ENCODE measurements around the gene NKTR.

DNA sequence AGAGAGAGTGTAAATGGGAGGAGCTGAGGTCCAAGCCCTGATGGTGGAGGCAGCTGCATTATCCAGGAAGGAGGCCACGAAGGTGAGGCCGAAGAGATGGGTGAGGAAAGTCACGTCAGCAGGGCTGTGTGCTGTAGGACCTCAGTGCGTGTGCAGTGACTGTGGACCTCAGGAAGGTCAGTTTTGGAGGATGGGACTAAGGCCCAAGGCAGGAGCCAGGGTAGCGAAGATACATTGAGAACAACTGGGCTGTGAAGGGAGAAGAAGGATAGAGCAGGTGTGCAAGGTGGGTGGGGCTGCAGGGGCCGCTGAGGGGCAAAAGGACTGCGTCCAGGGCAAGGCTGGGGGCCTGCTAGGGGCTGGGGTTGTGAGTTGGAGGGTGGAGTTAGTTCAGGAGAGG, 89.7 kb downstream of the NKTR start:
- TF ChIP-seq EZH2 (IDR thresholded peaks at IDR 0.05; ENCODE audit: insufficient read depth, low read length) = no peak
- no peak for TF ChIP-seq CTCF (IDR thresholded peaks at IDR 0.05; ENCODE audit: insufficient read depth, low read depth, low read length)
